ENCODE results near the gene BTAF1. TPM values are rescaled to one million over a fixed set of nuclear protein-coding genes. Genes with fewer than 3 reads are reported as not detected.

BTAF1 gene
- total and polyA plus RNA-seq, 10 of the 15 experiments (the other 5 are each of a cell fraction or from before 2014, with no cell fraction given) = 11.8 to 157 (median 55.5) TPM

GRCh38 chr10:92075829-92076228, 152.3 kb downstream of the BTAF1 start (continued):
- TF ChIP-seq HSF1 (IDR thresholded peaks at IDR 0.05; ENCODE audit: low read depth, low read length) (no peak), POU2F2 (IDR thresholded peaks at IDR 0.05; ENCODE audit: borderline replicate concordance, low read depth, low read length) (no peak), FOXK2 (IDR thresholded peaks at IDR 0.05) (no peak), EED (IDR thresholded peaks at IDR 0.05; ENCODE audit: low read depth) (no peak), ZBTB33 (IDR thresholded peaks at IDR 0.05) (no peak), TARDBP (IDR thresholded peaks at IDR 0.05; ENCODE audit: borderline replicate concordance) (no peak), MYB (IDR thresholded peaks at IDR 0.05; ENCODE audit: borderline replicate concordance, low read depth, low read length) (no peak), YBX1 (IDR thresholded peaks at IDR 0.05) (no peak), ATF7 (IDR thresholded peaks at IDR 0.05; ENCODE audit: low read depth) (no peak), CEBPB (IDR thresholded peaks at IDR 0.05; ENCODE audit: borderline replicate concordance in 1 of 2, low read depth in 2 of 2, low read length in 2 of 2) (no peak), SMARCA5 (IDR thresholded peaks at IDR 0.05) (no peak), ZNF217 (IDR thresholded peaks at IDR 0.05) (no peak)

- in situ Hi-C loops (cut with MboI) (no loop called here), intact Hi-C loops (cut with micrococcal nuclease; ENCODE audit: unreplicated experiment) (no loop called here)
- no peak overlapping the region for H3K4me3 ChIP-seq
- no peaks in the 10 kb centered on the region for H3K79me2 ChIP-seq (ENCODE audit: control insufficient read depth, insufficient read depth, low read length)
- no peaks in the 10 kb centered on the region for H3K27me3 ChIP-seq (replicated peaks in 1 of 2; ENCODE audit: control insufficient read depth in 2 of 2, insufficient read depth in 2 of 2, low read length in 1 of 2)
- H3K9me3 ChIP-seq (replicated peaks; ENCODE audit: control insufficient read depth, insufficient read depth, low read length) = no peaks in the 10 kb centered on the region
- H3K4me1 ChIP-seq (ENCODE audit: control insufficient read depth, insufficient read depth, low read length) = no peaks in the 10 kb centered on the region
- no peak overlapping the region for H3K27ac ChIP-seq (ENCODE audit: control insufficient read depth, insufficient read depth)
- no peak for TF ChIP-seq ATF3 (IDR thresholded peaks at IDR 0.05; ENCODE audit: borderline replicate concordance, extremely low read depth, low read depth, low read length)
- TF ChIP-seq HCFC1 (IDR thresholded peaks at IDR 0.05; ENCODE audit: low read length) = no peak
- TF ChIP-seq ZNF24 (IDR thresholded peaks at IDR 0.05) = no peak
- TF ChIP-seq HDGF (IDR thresholded peaks at IDR 0.05) = no peak
- TF ChIP-seq ATF2 (IDR thresholded peaks at IDR 0.05; ENCODE audit: low read length) = no peak
- TF ChIP-seq NR2C1 (IDR thresholded peaks at IDR 0.05) = no peak
- TF ChIP-seq KDM1A (IDR thresholded peaks at IDR 0.05; ENCODE audit: borderline replicate concordance) = no peak
- TF ChIP-seq CBFB (IDR thresholded peaks at IDR 0.05; ENCODE audit: low read depth) = no peak
- H3K4me2 ChIP-seq (ENCODE audit: control insufficient read depth, insufficient read depth) = no peak overlapping the region
- no TSS peak for BruUV-seq (replicated peaks)
- no peaks in the 10 kb centered on the region; a peak in 1 of 4 replicates for H3K36me3 ChIP-seq (ENCODE audit: control insufficient read depth in 2 of 2, insufficient read depth in 2 of 2, low read length in 1 of 2)
- RAD21 ChIA-PET (ENCODE audit: unreplicated experiment) = no interaction called here
- POLR2A ChIA-PET = no interaction called here
- DNase-seq (ENCODE audit: low read depth, low spot score) (no peak), ATAC-seq (no peak), FAIRE-seq (no peak)
- H3K9ac ChIP-seq (ENCODE audit: control insufficient read depth, insufficient read depth, low read length) = no peak overlapping the region
- H4K20me1 ChIP-seq (ENCODE audit: control insufficient read depth, insufficient read depth) = no peaks in the 10 kb centered on the region
- CTCF ChIA-PET = interaction anchor here (0.7 to 1.4 kb wide), 2 partner anchors 141 to 352 kb away, joined by 3 to 4 read pairs; no protein-coding TSS in a partner anchor
- no peak overlapping the region for H2AFZ ChIP-seq (ENCODE audit: control insufficient read depth, low read depth, low read length)
- SMC1A ChIA-PET (ENCODE audit: uncharacterized antibody, unreplicated experiment) = no interaction called here
Observed at GRCh38 chr10:92076722-92077121, 153.2 kb downstream of the BTAF1 start.

Data from GM12878 (cell line).